Testis (tissue), 2 donors: ENCODE measurements around the gene PFKP.

Experiments
- CTCF ChIP-seq, 3 experiments: fragments of 450-650 bp in 2 of 3; fragments of 200-600 bp in 1 of 3; sonication (generic) in 1 of 3; IDR thresholded peaks; one replicate each; pipeline ENCODE4 v1.5.1; 2016 to 2019; ENCODE audit warnings: antibody characterized with exemption in 3 of 3, mild to moderate bottlenecking in 2 of 3, moderate library complexity in 1 of 3
- POLR2A ChIP-seq: fragments of 450-650 bp; IDR thresholded peaks from one replicate; pipeline ENCODE4 v1.6.1; 2017; ENCODE audit warnings: antibody characterized with exemption, mild to moderate bottlenecking, moderate library complexity

DNA sequence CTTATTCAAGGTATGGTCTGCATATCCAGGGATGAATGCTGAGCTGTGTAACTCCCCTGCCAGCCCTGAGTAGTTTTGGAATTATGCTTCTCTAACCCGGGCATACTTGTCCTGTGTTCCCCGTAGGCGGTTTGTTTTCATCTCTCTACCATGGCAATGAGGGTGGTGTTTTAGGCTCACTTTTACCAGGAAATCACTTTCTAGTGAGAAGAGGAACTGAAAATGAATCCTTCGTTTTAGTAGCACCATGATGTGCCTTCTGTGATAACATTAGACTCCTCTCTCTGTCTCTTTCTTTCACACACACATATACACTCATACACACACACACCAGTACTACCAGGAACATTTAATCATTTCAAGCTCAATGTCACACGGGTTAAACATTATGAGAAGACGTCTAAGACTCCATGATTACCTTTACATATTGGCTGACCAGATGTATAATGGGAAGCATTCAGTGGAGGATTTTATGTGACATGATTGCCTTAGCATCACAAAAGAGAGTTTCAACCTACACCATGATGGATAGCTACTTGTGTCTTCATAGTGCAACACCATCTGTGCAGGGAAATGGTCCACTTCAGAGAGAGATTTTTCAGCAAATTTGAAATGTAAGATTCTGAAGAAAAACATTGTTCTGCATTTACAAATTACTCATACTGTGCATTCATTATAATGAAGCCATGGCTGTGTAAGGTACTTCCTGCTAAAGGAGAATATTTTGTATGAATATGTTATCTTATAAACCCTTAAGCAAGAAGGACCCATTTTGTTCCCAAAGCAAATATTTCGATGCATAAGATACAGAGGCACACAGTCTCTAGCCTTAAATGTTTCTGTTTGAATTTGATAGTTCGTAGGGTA is 31.0 kb upstream of the PFKP start:
- TF ChIP-seq CTCF (IDR thresholded peaks at IDR 0.05) = no peak
- no peak for TF ChIP-seq POLR2A
